Measurements from ENCODE around the gene SBF2. TPM values are rescaled to one million over a fixed set of nuclear protein-coding genes. Genes with fewer than 3 reads are reported as not detected.

Gene SBF2
- total RNA-seq, 1 experiment from 2014 or later = 31.3 TPM

DNA sequence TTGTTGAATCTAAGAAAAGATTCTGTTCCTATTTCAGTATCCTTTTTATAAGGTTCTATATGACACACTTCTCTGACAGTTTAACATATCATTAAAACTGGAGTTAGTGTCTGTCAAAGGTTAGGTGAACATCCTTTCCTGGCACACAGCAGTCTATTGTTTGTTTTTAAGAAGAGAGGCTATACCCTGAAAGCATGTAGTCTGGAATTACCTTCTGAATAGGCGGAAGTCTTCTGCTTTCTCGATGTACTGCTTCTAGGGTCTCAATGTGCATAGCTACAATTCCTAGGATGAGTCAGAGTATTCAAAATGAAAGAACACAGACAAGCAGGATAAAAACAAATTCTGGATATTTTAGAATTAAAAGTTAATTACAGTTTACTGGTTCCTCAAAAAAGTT is 441.6 kb downstream of the SBF2 start:
- intact Hi-C loops (cut with micrococcal nuclease) = no loop called here

GRCh38 chr11:9851366-9851765 is 442.7 kb downstream of the SBF2 start:
- Histone ChIP-seq H3K4me3 (ENCODE audit: low read length) (no peak overlapping the region), H3K79me2 (ENCODE audit: low read length) (no peaks in the 10 kb centered on the region), H3K9me3 (ENCODE audit: low read length) (no peaks in the 10 kb centered on the region), H3K4me1 (ENCODE audit: insufficient read depth, low read length) (no peaks in the 10 kb centered on the region), H3K9me2 (replicated peaks; ENCODE audit: low read length) (no peaks in the 10 kb centered on the region), H2AFZ (ENCODE audit: low read length) (no peak overlapping the region), H3K4me2 (ENCODE audit: low read length) (no peak overlapping the region), H3F3A (ENCODE audit: low read length, unreplicated experiment) (no peaks in the 10 kb centered on the region), H3K27me3 (ENCODE audit: low read length) (no peaks in the 10 kb centered on the region), H3K27ac (ENCODE audit: low read length) (no peak overlapping the region), H4K20me1 (ENCODE audit: low read length) (no peaks in the 10 kb centered on the region), H3K36me3 (ENCODE audit: low read depth, low read length) (peaks cover 3% of the 10 kb centered on the region), H3K9ac (ENCODE audit: low read length) (no peak overlapping the region)
- ATAC-seq (peak; percentile 76), DNase-seq (peak; percentile 38)
- no TSS peak for BruUV-seq (replicated peaks)
- TF ChIP-seq EZH2 (IDR thresholded peaks at IDR 0.05; ENCODE audit: low read length, unreplicated experiment) (no peak), CTCF (conservative IDR thresholded peaks at IDR 0.05; ENCODE audit: low read depth, low read length) (no peak), EZH2phosphoT487 (IDR thresholded peaks at IDR 0.05; ENCODE audit: borderline replicate concordance, low read length) (no peak)
- ChIA-PET CTCF (no interaction called here), POLR2A (ENCODE audit: unreplicated experiment) (interaction anchor here (0.8 kb wide), 1 partner anchor 12 kb away, joined by 5 read pairs; no protein-coding TSS in a partner anchor)
- intact Hi-C loops (cut with micrococcal nuclease) = loop anchor here (1.0 kb wide), 1 partner anchor 11 kb away; no protein-coding TSS in a partner anchor

More for the DNA sequence above, 441.6 kb downstream of the SBF2 start:
- no peaks in the 10 kb centered on the region for H3F3A ChIP-seq (ENCODE audit: low read length, unreplicated experiment)
- CTCF ChIA-PET = interaction anchor here (0.6 kb wide), 1 partner anchor 453 kb away, joined by 3 read pairs; the partner anchor contains the start of gene ADM
- BruUV-seq (replicated peaks) = no TSS peak
- no peaks in the 10 kb centered on the region for H4K20me1 ChIP-seq (ENCODE audit: low read length)
- POLR2A ChIA-PET (ENCODE audit: unreplicated experiment) = no interaction called here
- ATAC-seq (no peak), DNase-seq (no peak)
- peaks cover 6% of the 10 kb centered on the region for H3K4me1 ChIP-seq (ENCODE audit: insufficient read depth, low read length)
- no peak overlapping the region for H2AFZ ChIP-seq (ENCODE audit: low read length)
- H3K4me2 ChIP-seq (ENCODE audit: low read length) = no peak overlapping the region
- H3K36me3 ChIP-seq (ENCODE audit: low read depth, low read length) = peaks cover 4% of the 10 kb centered on the region
- H3K9me2 ChIP-seq (replicated peaks; ENCODE audit: low read length) = no peaks in the 10 kb centered on the region
- H3K4me3 ChIP-seq (ENCODE audit: low read length) = no peak overlapping the region
- no peaks in the 10 kb centered on the region for H3K79me2 ChIP-seq (ENCODE audit: low read length)
- no peaks in the 10 kb centered on the region for H3K27me3 ChIP-seq (ENCODE audit: low read length)
- H3K27ac ChIP-seq (ENCODE audit: low read length) = no peak overlapping the region
- no peaks in the 10 kb centered on the region for H3K9me3 ChIP-seq (ENCODE audit: low read length)
- no peak overlapping the region for H3K9ac ChIP-seq (ENCODE audit: low read length)
- TF ChIP-seq EZH2phosphoT487 (IDR thresholded peaks at IDR 0.05; ENCODE audit: borderline replicate concordance, low read length) = no peak
- TF ChIP-seq EZH2 (IDR thresholded peaks at IDR 0.05; ENCODE audit: low read length, unreplicated experiment) = no peak
- TF ChIP-seq CTCF (conservative IDR thresholded peaks at IDR 0.05; ENCODE audit: low read depth, low read length) = no peak

- Histone ChIP-seq H3K4me2 (ENCODE audit: low read length) (no peak overlapping the region), H3K4me1 (ENCODE audit: insufficient read depth, low read length) (no peaks in the 10 kb centered on the region), H3K36me3 (ENCODE audit: low read depth, low read length) (peaks cover 3% of the 10 kb centered on the region), H3K27me3 (ENCODE audit: low read length) (no peaks in the 10 kb centered on the region), H3K9me3 (ENCODE audit: low read length) (no peaks in the 10 kb centered on the region), H3F3A (ENCODE audit: low read length, unreplicated experiment) (no peaks in the 10 kb centered on the region), H2AFZ (ENCODE audit: low read length) (no peak overlapping the region), H3K27ac (ENCODE audit: low read length) (no peak overlapping the region), H3K4me3 (ENCODE audit: low read length) (no peak overlapping the region), H3K9me2 (replicated peaks; ENCODE audit: low read length) (no peaks in the 10 kb centered on the region), H3K79me2 (ENCODE audit: low read length) (no peaks in the 10 kb centered on the region), H4K20me1 (ENCODE audit: low read length) (no peaks in the 10 kb centered on the region), H3K9ac (ENCODE audit: low read length) (no peak overlapping the region)
- no peak for DNase-seq
- no peak for ATAC-seq
- intact Hi-C loops (cut with micrococcal nuclease) = no loop called here
- TF ChIP-seq EZH2 (IDR thresholded peaks at IDR 0.05; ENCODE audit: low read length, unreplicated experiment) = no peak
- no peak for TF ChIP-seq CTCF (conservative IDR thresholded peaks at IDR 0.05; ENCODE audit: low read depth, low read length)
- TF ChIP-seq EZH2phosphoT487 (IDR thresholded peaks at IDR 0.05; ENCODE audit: borderline replicate concordance, low read length) = no peak
- CTCF ChIA-PET = no interaction called here
- POLR2A ChIA-PET (ENCODE audit: unreplicated experiment) = no interaction called here
- no TSS peak for BruUV-seq (replicated peaks)
Observed at GRCh38 chr11:9850224-9850895, 443.7 kb downstream of the SBF2 start.
